GM19397 (cell line): ENCODE data around the gene ATG7.
"Not testable (repeated sequence)": the region's sequence is repeated elsewhere in the genome, so short reads cannot be mapped to it uniquely, and the experiment has no call there.

ENCODE experiments used
- ATAC-seq: cut with Tn5 transposase; IDR thresholded peaks from one replicate; pipeline ENCODE4 v1.9.1; 2021; ENCODE audit warnings: mild to moderate bottlenecking, moderate library complexity; ENCODE audit not compliant: unreplicated experiment

The ATG7 gene

GRCh38 chr3:11291808-11292207, 19.6 kb downstream of the ATG7 start:
- no peak for ATAC-seq

- no peak for ATAC-seq
Measured at GRCh38 chr3:11297126-11297525, 24.9 kb downstream of the ATG7 start.

- ATAC-seq: peak; percentile 62
Measured at GRCh38 chr3:11300970-11301369, 28.8 kb downstream of the ATG7 start.

GRCh38 chr3:11302444-11302843, 30.2 kb downstream of the ATG7 start:
- ATAC-seq: no peak

GRCh38 chr3:11304175-11304574, 32.0 kb downstream of the ATG7 start:
- no peak for ATAC-seq

- no peak for ATAC-seq
Measured at GRCh38 chr3:11305509-11305908, 33.3 kb downstream of the ATG7 start.

- ATAC-seq: no peak
Measured at GRCh38 chr3:11306817-11307589, 34.8 kb downstream of the ATG7 start.

GRCh38 chr3:11307830-11308432, 35.7 kb downstream of the ATG7 start:
- ATAC-seq: no peak

- no peak for ATAC-seq
Measured at GRCh38 chr3:11310258-11310657, 38.1 kb downstream of the ATG7 start.

GRCh38 chr3:11312166-11312565, 40.0 kb downstream of the ATG7 start:
- no peak for ATAC-seq

GRCh38 chr3:11317300-11317699, 45.1 kb downstream of the ATG7 start:
- no peak for ATAC-seq

GRCh38 chr3:11322931-11323330, 50.7 kb downstream of the ATG7 start:
- no peak for ATAC-seq

- no peak for ATAC-seq
Measured at GRCh38 chr3:11323813-11324212, 51.6 kb downstream of the ATG7 start.

- no peak for ATAC-seq
Measured at GRCh38 chr3:11327619-11328018, 55.4 kb downstream of the ATG7 start.

GRCh38 chr3:11328196-11328945, 56.2 kb downstream of the ATG7 start:
- ATAC-seq: no peak

- ATAC-seq: no peak
Measured at GRCh38 chr3:11329777-11330176, 57.6 kb downstream of the ATG7 start.

- no peak for ATAC-seq
Measured at GRCh38 chr3:11331101-11331500, 58.9 kb downstream of the ATG7 start.

- no peak for ATAC-seq
Measured at GRCh38 chr3:11335056-11335608, 62.9 kb downstream of the ATG7 start.

GRCh38 chr3:11339541-11339940, 67.3 kb downstream of the ATG7 start:
- no peak for ATAC-seq

- ATAC-seq: no peak
Measured at GRCh38 chr3:11346416-11346815, 74.2 kb downstream of the ATG7 start.

- ATAC-seq: not testable (repeated sequence)
Measured at GRCh38 chr3:11348877-11349276, 76.7 kb downstream of the ATG7 start.

- no peak for ATAC-seq
Measured at GRCh38 chr3:11349446-11349845, 77.2 kb downstream of the ATG7 start.
